K562 (cell line): Measurements from ENCODE around the gene ACSF3. TPM values are rescaled to one million over a fixed set of nuclear protein-coding genes. Genes with fewer than 3 reads are reported as not detected.

Source experiments
- ATAC-seq: fragments of 200-7000 bp; cut with Tn5 transposase; 3 replicates; pipeline ENCODE4 v1.9.1; 2020; ENCODE audit warnings: moderate library complexity
- BruUV-seq: library from RNA; stranded (reverse); fragments of 400-500 nt; replicated peaks from 2 replicates; lab custom pipeline; 2021; lab: Mats Ljungman, UMichigan
- CTCF ChIA-PET: fragments of 300-600 bp; formaldehyde crosslinking; extraction: SDS; loops from one replicate; lab custom pipeline; 2021; ENCODE audit warnings: low intra/inter-chr PET ratio; lab: Yijun Ruan, JAX
- POLR2A ChIA-PET: fragments of 300-600, 350-650 bp; sonication (Branson Sonifier 250); formaldehyde crosslinking; extraction: SDS; loops from one replicate; lab custom pipeline; 2021; ENCODE audit warnings: antibody characterized with exemption, inconsistent platforms; lab: Yijun Ruan, JAX
- DNase-seq, 4 experiments: peaks; one replicate each; pipeline versions ENCODE4 v3.0.0 to v3.0.0-alpha.2; 2011 to 2018; ENCODE audit warnings: low spot score in 3 of 4, mixed read lengths in 3 of 4; ENCODE audit errors: extremely low read depth in 1 of 4
- FAIRE-seq: peaks from 2 replicates; lab custom pipeline; 2011; peaks lifted over from hg19 to GRCh38; lab: Jason Lieb, UNC
- H2AFZ ChIP-seq: 2 replicates; pipeline ENCODE4 v1.6.0; 2011; ENCODE audit warnings: low read depth, low read length, control low read depth, inconsistent platforms
- H3K27ac ChIP-seq: fragments of 200-600 bp; 3 replicates; pipeline ENCODE4 v1.8.0; 2011; ENCODE audit warnings: low read depth, mild to moderate bottlenecking, control low read depth, inconsistent platforms, low read length, moderate library complexity, mixed read lengths; ENCODE audit errors: extremely low read depth
- H3K27me3 ChIP-seq, 2 experiments: fragments of 300-600 bp in 1 of 2; 2 replicates in 1 of 2; 3 replicates in 1 of 2; pipeline versions ENCODE4 v1.6.0 to v1.8.0; 2011; ENCODE audit warnings: inconsistent platforms in 2 of 2, low read length in 2 of 2, mild to moderate bottlenecking in 1 of 2, mixed read lengths in 1 of 2, moderate library complexity in 1 of 2; ENCODE audit not compliant: control insufficient read depth in 2 of 2, insufficient read depth in 2 of 2
- H3K36me3 ChIP-seq: fragments of 300-600 bp; 3 replicates; pipeline ENCODE4 v1.8.0; 2011; ENCODE audit warnings: mild to moderate bottlenecking, low read length, inconsistent platforms; ENCODE audit not compliant: control insufficient read depth, insufficient read depth
- H3K4me1 ChIP-seq, 2 experiments: fragments of 200-600 bp in 1 of 2; replicated peaks in 1 of 2; 2 replicates in 1 of 2; 3 replicates in 1 of 2; pipeline versions ENCODE4 v1.5.1 to v1.8.0; 2011; ENCODE audit warnings: inconsistent platforms in 2 of 2, low read length in 2 of 2, mild to moderate bottlenecking in 1 of 2, mixed read lengths in 1 of 2, moderate library complexity in 1 of 2; ENCODE audit not compliant: control insufficient read depth in 2 of 2, insufficient read depth in 2 of 2
- H3K4me2 ChIP-seq: 2 replicates; pipeline ENCODE4 v1.6.1; 2011; ENCODE audit warnings: low read length, control low read depth, inconsistent platforms, mixed read lengths; ENCODE audit not compliant: insufficient read depth
- H3K4me3 ChIP-seq: fragments of 200-600 bp; sonication (generic), shearing (Covaris generic); 2 replicates; pipeline ENCODE4 v1.5.1; 2016; ENCODE audit warnings: control low read depth, inconsistent platforms
- H3K79me2 ChIP-seq: fragments of 200-600 bp; 3 replicates; pipeline ENCODE4 v1.8.0; 2011; ENCODE audit warnings: low read length, inconsistent platforms; ENCODE audit not compliant: control insufficient read depth, insufficient read depth
- H3K9ac ChIP-seq, 2 experiments: 2 replicates each; pipeline versions ENCODE4 v1.6.0 to v1.6.1; 2011; ENCODE audit warnings: low read depth in 2 of 2, low read length in 2 of 2, control low read depth in 1 of 2, inconsistent platforms in 1 of 2, mild to moderate bottlenecking in 1 of 2, mixed read lengths in 1 of 2; ENCODE audit not compliant: insufficient read depth in 1 of 2
- H3K9me1 ChIP-seq: one replicate; pipeline ENCODE4 v1.6.0; 2011; ENCODE audit warnings: inconsistent platforms, mild to moderate bottlenecking, low read length, moderate library complexity; ENCODE audit not compliant: control insufficient read depth, insufficient read depth
- H3K9me3 ChIP-seq: replicated peaks from 2 replicates; pipeline ENCODE4 v1.5.1; 2011; ENCODE audit warnings: low read depth, low read length, inconsistent platforms; ENCODE audit not compliant: control insufficient read depth, insufficient read depth
- H4K20me1 ChIP-seq: replicated peaks from 2 replicates; pipeline ENCODE4 v1.6.1; 2011; ENCODE audit warnings: low read length, inconsistent platforms, mixed read lengths; ENCODE audit not compliant: control insufficient read depth, insufficient read depth
- MITF ChIP-seq: IDR thresholded peaks from 2 replicates; pipeline ENCODE4 v1.6.1; 2014; ENCODE audit warnings: antibody characterized with exemption
- NBN ChIP-seq: fragments of 450-650 bp; IDR thresholded peaks from 2 replicates; pipeline ENCODE4 v1.6.1; 2016; ENCODE audit warnings: low read depth, mild to moderate bottlenecking
- PCBP1 ChIP-seq: fragments of 200-400 bp; formaldehyde crosslinking; IDR thresholded peaks from 2 replicates; pipeline ENCODE4 v1.6.1; 2018; ENCODE audit warnings: mild to moderate bottlenecking, low read depth, low read length; ENCODE audit not compliant: poor library complexity, severe bottlenecking
- PYGO2 ChIP-seq: fragments of 450-650 bp; IDR thresholded peaks from 2 replicates; pipeline ENCODE4 v1.6.1; 2016; ENCODE audit warnings: mild to moderate bottlenecking, missing genetic modification characterization, moderate library complexity, missing compliant biosample characterization
- SOX6 ChIP-seq: fragments of 450-650 bp; IDR thresholded peaks from 2 replicates; pipeline ENCODE4 v1.6.1; 2014; ENCODE audit warnings: mild to moderate bottlenecking
- ZBTB9 ChIP-seq: fragments of 450-650 bp; formaldehyde crosslinking; IDR thresholded peaks from 2 replicates; pipeline ENCODE4 v1.4.0; 2020; ENCODE audit warnings: mild to moderate bottlenecking, moderate library complexity
- ZFX ChIP-seq: sonication (generic); formaldehyde crosslinking; IDR thresholded peaks from 2 replicates; pipeline ENCODE4 v1.8.0; 2022; ENCODE audit warnings: mild to moderate bottlenecking, missing genetic modification reagents, moderate library complexity
- ZNF212 ChIP-seq: fragments of 450-650 bp; formaldehyde crosslinking; IDR thresholded peaks from 2 replicates; pipeline ENCODE4 v1.4.0; 2020; ENCODE audit warnings: mild to moderate bottlenecking
- ZNF23 ChIP-seq: fragments of 250-450 bp; sonication (Bioruptor Pico); IDR thresholded peaks from 2 replicates; pipeline ENCODE4 v1.4.0; 2020; ENCODE audit warnings: mild to moderate bottlenecking
- ZNF740 ChIP-seq, 3 experiments: fragments of 200-800 bp in 1 of 3; sonication (Bioruptor generic) in 1 of 3; sonication (generic) in 1 of 3; formaldehyde crosslinking in 1 of 3; IDR thresholded peaks; 2 replicates each; pipeline versions ENCODE4 v1.6.1 to v1.8.0; 2016 to 2022; ENCODE audit warnings: mild to moderate bottlenecking in 2 of 3, missing compliant biosample characterization in 2 of 3, missing genetic modification characterization in 2 of 3, missing genetic modification reagents in 1 of 3
- WGBS: fragments of 100-300 bp; shearing (Covaris generic); methylation state at CpG from one replicate; pipeline ENCODE4 v1.1.6; 2016; ENCODE audit warnings: low coverage, mixed read lengths; ENCODE audit not compliant: insufficient coverage; ENCODE audit errors: missing lambda C conversion rate; 5-methylcytosine and 5-hydroxymethylcytosine counted together
- in situ Hi-C: fragments of 300-500 bp; cut with MboI; formaldehyde crosslinking; loops from 4 replicates; pipeline ENCODE4 v1.15.0; 2018; ENCODE audit warnings: inconsistent platforms, mixed read lengths
- intact Hi-C: fragments of 100-400 bp; cut with micrococcal nuclease; formaldehyde crosslinking; loops from 2 replicates; pipeline ENCODE4 v1.14.2; 2022
- polyA plus RNA-seq, 8 experiments: library from polyadenylated mRNA; depleted of rRNA in 4 of 8; stranded (reverse) in 5 of 8; unstranded in 3 of 8; fragments of >200 nt; fragmentation: Nextera tagmentation in 2 of 8; fragmentation: Illumina TruSeq in 1 of 8; extraction: Ambion mirVana in 2 of 8; extraction: Trizol in 1 of 8; gene quantifications; 2 replicates each; pipeline versions ENCODE4 v1.2.1 to v1.2.3, GENCODE V29; 2011 to 2014; ENCODE audit warnings: inconsistent platforms in 1 of 8, missing spikeins in 1 of 8
- total RNA-seq, 7 experiments: library from RNA; depleted of rRNA in 6 of 7; stranded (reverse); fragments of >200 nt in 6 of 7; fragmentation: Illumina TruSeq in 2 of 7; extraction: Trizol in 2 of 7; gene quantifications; 2 replicates each; pipeline versions ENCODE4 v1.2.1 to v1.2.3, GENCODE V29; 2011 to 2021; ENCODE audit warnings: low replicate concordance in 1 of 7

The ACSF3 gene
- total and polyA plus RNA-seq, 9 of the 15 experiments (the other 6 are each of a cell fraction or from before 2014, with no cell fraction given) = 0.77 to 32.8 (median 14.7) TPM

DNA sequence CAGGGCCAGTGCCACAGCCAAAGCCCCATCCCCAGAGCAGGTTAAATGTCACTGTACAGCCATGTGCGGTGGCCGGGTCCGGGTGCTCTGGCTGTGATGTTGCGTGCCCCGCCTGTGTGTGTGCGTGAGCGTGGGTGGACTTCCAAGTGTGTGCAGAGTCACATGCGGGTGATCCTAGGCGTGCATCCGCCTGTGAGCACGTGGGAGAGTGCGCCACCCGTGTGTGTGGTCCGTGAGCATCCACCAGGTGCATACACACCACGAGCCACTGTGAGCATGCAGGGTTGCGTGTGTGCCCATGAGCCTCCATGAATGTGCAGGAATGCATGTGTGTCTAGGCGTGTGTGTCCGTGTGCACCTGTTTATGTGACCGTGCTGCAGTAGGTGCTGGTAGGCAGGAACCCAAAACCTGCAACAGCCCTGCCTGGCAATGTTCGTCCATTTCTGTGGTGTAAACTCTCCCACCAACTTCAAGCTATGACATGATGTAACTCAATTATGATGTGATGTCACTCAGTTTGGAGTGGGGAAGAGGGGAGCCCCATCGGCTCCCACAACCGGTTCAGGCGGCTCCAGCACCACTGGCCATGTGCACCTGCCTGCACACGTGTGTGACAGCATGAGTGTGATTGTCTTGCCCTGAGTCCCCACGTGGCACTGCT is 37.6 kb upstream of the ACSF3 start (continued):
- no peak for TF ChIP-seq MITF
- TF ChIP-seq ZNF23 (CRISPR knock-in tag) = no peak
- no peak for TF ChIP-seq SOX6
- TF ChIP-seq ZFX (CRISPR knock-in tag) = no peak
- TF ChIP-seq PYGO2 (tag) = no peak
- no peak for TF ChIP-seq PCBP1
- TF ChIP-seq ZNF212 = no peak
- TF ChIP-seq NBN = no peak
- TF ChIP-seq, all 486 proteins: peak for 0

DNA sequence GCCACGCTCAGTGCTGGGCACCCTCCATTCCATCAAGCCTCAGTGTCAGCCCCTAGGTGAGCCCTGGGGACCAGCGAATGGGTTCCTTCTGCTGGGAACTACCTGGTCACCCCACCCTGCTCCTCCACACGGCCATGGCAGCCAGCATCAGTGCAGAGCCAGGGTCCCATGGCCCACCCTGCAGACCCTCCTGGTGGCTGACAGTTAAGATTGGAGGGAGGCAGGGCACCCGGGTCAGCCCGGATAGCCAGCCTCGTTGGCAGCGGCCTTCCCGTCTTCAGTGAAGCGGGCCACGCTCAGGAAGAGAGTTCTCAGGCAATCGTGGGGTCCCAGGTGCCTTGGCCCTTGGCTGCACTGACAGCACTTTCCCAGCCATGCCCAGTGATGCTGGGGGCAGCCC is 37.1 kb upstream of the ACSF3 start:
- Histone ChIP-seq H3K4me2 (no peak overlapping the region), H3K9me1 (no peaks in the 10 kb centered on the region), H3K27me3 (peaks cover 0 to 33% of the 10 kb centered on the region in 2 experiments; a peak in 2 of 5 replicates), H3K4me1 (peaks cover 0 to 69% of the 10 kb centered on the region in 2 experiments; a peak in 3 of 5 replicates), H2AFZ (no peak overlapping the region), H3K9me3 (no peaks in the 10 kb centered on the region), H3K79me2 (no peaks in the 10 kb centered on the region), H4K20me1 (peaks cover 3% of the 10 kb centered on the region; the same call in 1 of the 2 replicates), H3K36me3 (no peaks in the 10 kb centered on the region), H3K4me3 (no peak overlapping the region), H3K27ac (no peak overlapping the region), H3K9ac (no peak overlapping the region; a peak in 1 of 4 replicates)
- no peak for ATAC-seq
- ChIA-PET CTCF (no interaction called here), POLR2A (no interaction called here)
- no peak for DNase-seq
- intact Hi-C loops (no loop called here), in situ Hi-C loops (no loop called here)
- WGBS = 41% methylated on average over 10 of the region's 11 CpGs
- TF ChIP-seq ZNF740 (CRISPR knock-in tag; IDR thresholded peaks at IDR 0.05) (0 out of 2 replicates have a peak, but pooled peaks have one; percentile 23), ZNF740 (tag; IDR thresholded peaks at IDR 0.05) (no peak), ZBTB9 (CRISPR knock-in tag) (no peak)
- no TSS peak for BruUV-seq
- FAIRE-seq = no peak
